SU-DHL-6 (cell line): ENCODE measurements around the gene LATS2.

Experiments used
- H2AFZ ChIP-seq: fragments of 200-600 bp; sonication (generic); 2 replicates; pipeline ENCODE4 v1.6.1; 2014; ENCODE audit warnings: low read depth, mild to moderate bottlenecking, moderate library complexity, mixed read lengths, antibody characterized with exemption, low read length; ENCODE audit not compliant: severe bottlenecking
- H3F3A ChIP-seq: fragments of 200-600 bp; shearing (Covaris generic); 2 replicates; pipeline ENCODE4 v1.6.0; 2016; ENCODE audit warnings: antibody characterized with exemption, mild to moderate bottlenecking; ENCODE audit not compliant: insufficient read depth
- H3K27ac ChIP-seq: fragments of 200-600 bp; sonication (generic); 2 replicates; pipeline ENCODE4 v1.5.1; 2016; ENCODE audit warnings: low read depth, mild to moderate bottlenecking, low read length, moderate library complexity, mixed read lengths
- H3K27me3 ChIP-seq: fragments of 200-600 bp; sonication (generic), shearing (Covaris generic); 2 replicates; pipeline ENCODE4 v1.6.0; 2014; ENCODE audit warnings: mild to moderate bottlenecking, low read length
- H3K36me3 ChIP-seq: fragments of 200-600 bp; sonication (generic); 2 replicates; pipeline ENCODE4 v1.6.1; 2014; ENCODE audit warnings: mild to moderate bottlenecking, low read length, mixed read lengths
- H3K4me2 ChIP-seq: fragments of 300-600, 200-600 bp; shearing (Covaris generic), sonication (generic); 2 replicates; pipeline ENCODE4 v1.6.0; 2014; ENCODE audit warnings: low read length, low read depth, mild to moderate bottlenecking; ENCODE audit not compliant: poor library complexity, severe bottlenecking
- H3K4me3 ChIP-seq: fragments of 200-600 bp; sonication (generic); 2 replicates; pipeline ENCODE4 v1.5.1; 2014; ENCODE audit warnings: antibody characterized with exemption, low read length, mild to moderate bottlenecking, mixed read lengths; ENCODE audit not compliant: insufficient read depth, poor library complexity, severe bottlenecking
- H3K79me2 ChIP-seq: fragments of 200-600 bp; sonication (generic); 2 replicates; pipeline ENCODE4 v1.6.1; 2014; ENCODE audit warnings: mild to moderate bottlenecking, low read length, moderate library complexity; ENCODE audit not compliant: insufficient read depth
- H3K9ac ChIP-seq: fragments of 200-600 bp; sonication (generic); 2 replicates; pipeline ENCODE4 v1.7.0; 2014; ENCODE audit warnings: mild to moderate bottlenecking, low read length
- H3K9me2 ChIP-seq: fragments of 200-600 bp; sonication (generic); replicated peaks from 2 replicates; pipeline ENCODE4 v1.6.1; 2014; ENCODE audit warnings: low read length; ENCODE audit not compliant: insufficient read depth
- H3K9me3 ChIP-seq: fragments of 200-600 bp; sonication (generic); 2 replicates; pipeline ENCODE4 v1.6.1; 2014; ENCODE audit warnings: low read length, mixed read lengths; ENCODE audit not compliant: insufficient read depth
- H4K20me1 ChIP-seq: fragments of 200-600 bp; sonication (generic); 2 replicates; pipeline ENCODE4 v1.6.1; 2014; ENCODE audit warnings: low read depth, mild to moderate bottlenecking, antibody characterized with exemption, low read length, moderate library complexity, mixed read lengths
- EZH2phosphoT487 ChIP-seq: fragments of 200-600 bp; sonication (generic), shearing (Covaris generic); conservative IDR thresholded peaks from 2 replicates; pipeline ENCODE4 v1.6.1; 2018; ENCODE audit warnings: mild to moderate bottlenecking, antibody characterized with exemption, low read length, moderate library complexity, mixed read lengths
- TF ChIP-seq, protein P1 (sequence below): fragments of 200-600 bp; sonication (generic); IDR thresholded peaks from one replicate; pipeline ENCODE4 v1.5.1; 2017; ENCODE audit warnings: antibody characterized with exemption, mild to moderate bottlenecking, low read length, moderate library complexity; ENCODE audit not compliant: insufficient read depth, poor library complexity, severe bottlenecking

LATS2 gene

DNA sequence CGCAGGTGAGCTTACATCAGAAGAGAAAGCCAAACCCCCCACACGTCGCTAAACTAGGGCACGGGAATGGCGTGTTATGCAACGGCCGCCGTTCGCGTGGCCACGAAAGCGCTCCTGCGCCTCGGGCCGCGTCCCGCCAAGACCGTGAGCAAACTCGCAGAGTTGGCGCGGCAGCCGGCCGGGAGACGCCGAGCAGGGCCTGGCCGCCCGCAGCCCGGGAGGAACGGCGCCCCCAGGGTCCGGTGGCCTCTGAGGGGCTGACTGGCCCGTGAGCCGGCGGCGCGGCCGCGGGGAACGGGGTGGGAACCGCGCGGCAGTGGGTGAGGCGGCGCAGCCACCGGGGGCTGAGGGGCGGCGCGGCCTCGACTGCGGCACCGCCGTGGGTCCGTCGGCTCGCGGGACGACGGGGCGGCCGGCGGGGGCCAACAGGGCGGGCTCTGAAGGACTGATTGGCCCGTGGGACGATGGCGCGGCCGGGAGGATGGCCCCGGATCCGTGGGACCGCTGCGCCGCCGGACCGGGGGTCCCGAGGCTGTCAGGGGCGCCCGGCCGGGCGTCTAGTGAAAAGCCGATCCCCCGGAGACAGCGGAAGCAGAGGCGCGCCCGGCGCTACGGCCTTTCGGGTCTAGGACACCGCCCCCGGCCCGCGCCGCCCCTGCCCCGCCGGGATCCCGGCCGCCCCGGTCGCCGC lies 903 bp downstream of the LATS2 start:
- Histone ChIP-seq H3K9ac (no peak overlapping the region), H3F3A (no peaks in the 10 kb centered on the region), H3K27ac (no peak overlapping the region), H3K36me3 (no peaks in the 10 kb centered on the region), H3K4me2 (no peak overlapping the region), H3K4me3 (no peak overlapping the region), H3K9me2 (no peaks in the 10 kb centered on the region), H2AFZ (no peak overlapping the region), H3K9me3 (no peaks in the 10 kb centered on the region), H4K20me1 (no peaks in the 10 kb centered on the region), H3K27me3 (no peaks in the 10 kb centered on the region), H3K79me2 (no peaks in the 10 kb centered on the region)
- no peak for TF ChIP-seq EZH2phosphoT487

DNA sequence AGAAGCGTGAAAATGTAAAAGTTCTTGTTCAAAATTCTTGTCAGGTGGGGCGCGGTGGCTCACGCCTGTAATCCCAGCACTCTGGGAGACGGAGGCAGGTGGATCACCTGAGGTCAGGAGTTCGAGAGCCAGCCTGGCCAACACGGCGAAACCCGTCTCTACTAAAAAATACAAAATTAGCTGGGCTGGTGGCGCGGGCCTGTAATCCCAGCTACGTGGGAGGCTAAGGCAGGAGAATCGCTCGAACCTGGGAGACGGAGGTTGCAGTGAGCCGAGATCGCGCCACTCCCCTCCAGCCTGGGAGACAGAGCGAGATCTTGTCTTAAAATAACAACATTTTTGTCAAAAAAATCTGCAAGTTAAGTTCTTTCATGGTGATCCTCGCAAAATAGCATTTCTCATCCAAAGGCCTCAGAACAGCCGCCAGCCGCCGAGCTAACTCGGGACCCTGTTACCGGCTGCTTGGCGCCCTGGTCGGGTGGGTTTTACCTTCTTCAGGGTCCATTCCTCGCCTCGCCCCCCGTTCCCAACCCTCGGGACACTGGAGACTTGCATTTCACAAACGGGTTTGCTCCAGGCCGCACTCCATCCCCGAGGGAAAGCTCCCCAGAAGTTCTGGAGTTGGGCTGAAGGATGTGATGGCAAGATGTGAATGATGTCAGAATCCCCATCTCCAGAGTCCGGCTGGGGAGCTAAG lies 1.6 kb downstream of the LATS2 start:
- Histone ChIP-seq H3K27me3 (no peaks in the 10 kb centered on the region), H3K27ac (no peak overlapping the region), H3K4me3 (no peak overlapping the region), H3K9me3 (no peaks in the 10 kb centered on the region), H3K9me2 (no peaks in the 10 kb centered on the region), H3F3A (no peaks in the 10 kb centered on the region), H3K79me2 (no peaks in the 10 kb centered on the region), H3K4me2 (no peak overlapping the region), H3K36me3 (no peaks in the 10 kb centered on the region), H2AFZ (no peak overlapping the region), H4K20me1 (no peaks in the 10 kb centered on the region), H3K9ac (no peak overlapping the region)
- TF ChIP-seq EZH2phosphoT487 = no peak
- TF ChIP-seq, protein P1, sequence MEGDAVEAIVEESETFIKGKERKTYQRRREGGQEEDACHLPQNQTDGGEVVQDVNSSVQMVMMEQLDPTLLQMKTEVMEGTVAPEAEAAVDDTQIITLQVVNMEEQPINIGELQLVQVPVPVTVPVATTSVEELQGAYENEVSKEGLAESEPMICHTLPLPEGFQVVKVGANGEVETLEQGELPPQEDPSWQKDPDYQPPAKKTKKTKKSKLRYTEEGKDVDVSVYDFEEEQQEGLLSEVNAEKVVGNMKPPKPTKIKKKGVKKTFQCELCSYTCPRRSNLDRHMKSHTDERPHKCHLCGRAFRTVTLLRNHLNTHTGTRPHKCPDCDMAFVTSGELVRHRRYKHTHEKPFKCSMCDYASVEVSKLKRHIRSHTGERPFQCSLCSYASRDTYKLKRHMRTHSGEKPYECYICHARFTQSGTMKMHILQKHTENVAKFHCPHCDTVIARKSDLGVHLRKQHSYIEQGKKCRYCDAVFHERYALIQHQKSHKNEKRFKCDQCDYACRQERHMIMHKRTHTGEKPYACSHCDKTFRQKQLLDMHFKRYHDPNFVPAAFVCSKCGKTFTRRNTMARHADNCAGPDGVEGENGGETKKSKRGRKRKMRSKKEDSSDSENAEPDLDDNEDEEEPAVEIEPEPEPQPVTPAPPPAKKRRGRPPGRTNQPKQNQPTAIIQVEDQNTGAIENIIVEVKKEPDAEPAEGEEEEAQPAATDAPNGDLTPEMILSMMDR = no peak

DNA sequence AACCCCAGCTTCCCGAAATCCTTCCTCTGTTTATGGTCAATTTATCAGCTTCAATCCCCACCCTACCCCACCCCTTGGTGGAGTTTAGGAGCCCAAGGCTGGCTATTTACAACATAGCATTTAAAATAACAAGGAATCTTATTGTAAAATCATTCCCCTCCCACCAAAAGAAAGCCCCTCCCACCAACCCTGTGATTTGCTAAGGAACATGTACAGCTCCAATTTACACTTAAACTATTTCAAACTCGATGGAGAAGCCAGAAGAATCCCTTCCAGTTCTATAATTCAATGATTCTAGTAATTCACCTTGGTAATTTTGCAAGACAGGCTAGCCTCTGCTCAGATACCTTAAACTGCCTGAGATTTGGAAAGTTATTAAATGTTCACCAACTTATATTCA lies 3.0 kb downstream of the LATS2 start:
- no peak overlapping the region for H2AFZ ChIP-seq
- H3K79me2 ChIP-seq = no peaks in the 10 kb centered on the region
- no peaks in the 10 kb centered on the region for H3K9me2 ChIP-seq
- no peak overlapping the region for H3K27ac ChIP-seq
- no peak overlapping the region for H3K4me2 ChIP-seq
- no peaks in the 10 kb centered on the region for H4K20me1 ChIP-seq
- no peak overlapping the region for H3K4me3 ChIP-seq
- H3F3A ChIP-seq = no peaks in the 10 kb centered on the region
- H3K27me3 ChIP-seq = no peaks in the 10 kb centered on the region
- no peak overlapping the region for H3K9ac ChIP-seq
- TF ChIP-seq, protein P1 = no peak
- no peak for TF ChIP-seq EZH2phosphoT487
- H3K9me3 ChIP-seq = no peaks in the 10 kb centered on the region
- no peaks in the 10 kb centered on the region for H3K36me3 ChIP-seq

DNA sequence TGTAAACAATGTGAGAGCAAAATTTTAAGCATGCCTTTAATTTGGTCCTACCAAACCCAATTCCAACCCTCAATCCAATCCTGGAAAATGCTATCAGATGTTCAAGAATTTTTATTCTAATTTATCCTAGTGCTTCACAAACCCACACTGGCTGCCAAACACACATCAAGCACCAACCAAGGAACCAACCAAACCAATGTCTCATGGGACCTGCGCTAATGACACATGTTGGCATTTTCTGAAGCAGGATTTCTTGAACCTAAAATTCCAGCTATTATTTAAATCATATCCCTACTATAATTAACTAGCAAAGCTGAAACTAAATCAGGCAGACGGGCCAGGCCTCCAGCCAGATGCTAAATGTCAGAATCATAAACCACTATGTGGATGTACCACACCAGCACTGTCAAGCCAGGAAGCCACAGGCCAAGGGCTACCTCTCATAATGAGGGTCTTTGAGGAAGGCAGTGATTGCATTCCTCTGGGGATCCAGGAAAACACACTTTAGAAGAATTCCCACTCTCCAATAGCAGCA lies 5.8 kb downstream of the LATS2 start:
- Histone ChIP-seq H3K4me3 (no peak overlapping the region), H4K20me1 (no peaks in the 10 kb centered on the region), H3K79me2 (no peaks in the 10 kb centered on the region), H3F3A (no peaks in the 10 kb centered on the region), H3K9me3 (no peaks in the 10 kb centered on the region), H3K4me2 (no peak overlapping the region), H3K27me3 (no peaks in the 10 kb centered on the region), H2AFZ (no peak overlapping the region), H3K9ac (no peak overlapping the region), H3K9me2 (no peaks in the 10 kb centered on the region), H3K27ac (no peak overlapping the region), H3K36me3 (no peaks in the 10 kb centered on the region)
- TF ChIP-seq, protein P1 = no peak
- TF ChIP-seq EZH2phosphoT487 = no peak
